Activated CD4-positive, alpha-beta T cell treated with anti-CD3 and anti-CD28 coated beads for 36 hours (primary cell): Measurements from ENCODE around the gene DPH7. TPM values are rescaled to one million over a fixed set of nuclear protein-coding genes. Genes with fewer than 3 reads are reported as not detected.
"Not testable (repeated sequence)": the region's sequence is repeated elsewhere in the genome, so short reads cannot be mapped to it uniquely, and the experiment has no call there.

Source experiments
- ATAC-seq: fragments of 200-7000 bp; cut with Tn5 transposase; one replicate; pipeline ENCODE4 v1.10.0; 2021; ENCODE audit warnings: mild to moderate bottlenecking, moderate library complexity
- CTCF ChIA-PET: fragments of 350-600 bp; sonication (Branson Sonifier 250); formaldehyde crosslinking; loops from one replicate; lab custom pipeline; 2021; ENCODE audit warnings: antibody characterized with exemption; lab: Charles Lee
- POLR2A ChIA-PET: fragments of 350-600 bp; sonication (Branson Sonifier 250); formaldehyde crosslinking; loops from one replicate; lab custom pipeline; 2021; ENCODE audit warnings: antibody characterized with exemption, inconsistent platforms; lab: Charles Lee
- DNase-seq: peaks from one replicate; pipeline ENCODE4 v3.0.0-alpha.2; 2020
- H3K27ac Mint-ChIP-seq: one replicate; pipeline ENCODE4 v1.8.0; 2021; ENCODE audit warnings: mixed read lengths
- H3K27me3 Mint-ChIP-seq: one replicate; pipeline ENCODE4 v1.8.0; 2021; ENCODE audit warnings: mixed read lengths
- H3K36me3 Mint-ChIP-seq: one replicate; pipeline ENCODE4 v1.8.0; 2021; ENCODE audit warnings: low read depth, mixed read lengths
- H3K4me1 Mint-ChIP-seq: one replicate; pipeline ENCODE4 v1.8.0; 2021; ENCODE audit warnings: mixed read lengths
- H3K4me3 Mint-ChIP-seq: one replicate; pipeline ENCODE4 v1.8.0; 2021; ENCODE audit warnings: mild to moderate bottlenecking, moderate library complexity, mixed read lengths
- H3K9me3 Mint-ChIP-seq: one replicate; pipeline ENCODE4 v1.8.0; 2021; ENCODE audit warnings: low read depth, mixed read lengths
- intact Hi-C, 2 experiments: fragments of 100-400 bp; cut with DNase I in 1 of 2; cut with micrococcal nuclease in 1 of 2; formaldehyde crosslinking; loops; one replicate each; pipeline versions ENCODE4 v1.14.2 to v1.15.1; 2022 to 2024; cut with DNase I, micrococcal nuclease
- total RNA-seq, 2 experiments: library from RNA; stranded (reverse); gene quantifications; one replicate each; pipeline ENCODE4 v1.2.3, GENCODE V29; 2021

Gene DPH7
- total RNA-seq, 2 experiments from 2014 or later: 23.5 to 29.1 TPM

- Mint-ChIP-seq H3K9me3 (no peaks in the 10 kb centered on the region), H3K4me3 (no peak overlapping the region), H3K36me3 (no peaks in the 10 kb centered on the region), H3K4me1 (no peaks in the 10 kb centered on the region), H3K27me3 (no peaks in the 10 kb centered on the region), H3K27ac (no peak overlapping the region)
- no peak for DNase-seq
- intact Hi-C loops: no loop called here
- ChIA-PET POLR2A (no interaction called here), CTCF (interaction anchor here (0.6 kb wide), 1 partner anchor 266 kb away, joined by 6 read pairs; the partner anchor contains the start of gene TOR4A)
- ATAC-seq: no peak
These were observed 35.3 kb downstream of the DPH7 start for GRCh38 chr9:137543237-137543963.

- no peak for ATAC-seq
- H3K4me1 Mint-ChIP-seq: peaks cover 1% of the 10 kb centered on the region
- H3K27me3 Mint-ChIP-seq: no peaks in the 10 kb centered on the region
- ChIA-PET CTCF (interaction anchor here (0.8 kb wide), 1 partner anchor 18 kb away, joined by 3 read pairs; no protein-coding TSS in a partner anchor), POLR2A (no interaction called here)
- DNase-seq: no peak
- H3K4me3 Mint-ChIP-seq: no peak overlapping the region
- H3K36me3 Mint-ChIP-seq: no peaks in the 10 kb centered on the region
- intact Hi-C loops: no loop called here
- H3K27ac Mint-ChIP-seq: no peak overlapping the region
- no peaks in the 10 kb centered on the region for H3K9me3 Mint-ChIP-seq
These were observed 36.2 kb downstream of the DPH7 start for GRCh38 chr9:137542486-137542885.

GRCh38 chr9:137540536-137540935 lies 38.2 kb downstream of the DPH7 start:
- no peak for ATAC-seq
- ChIA-PET POLR2A (no interaction called here), CTCF (interaction anchor here (0.6 kb wide), 1 partner anchor 158 kb away, joined by 4 read pairs; no protein-coding TSS in a partner anchor)
- H3K27me3 Mint-ChIP-seq: no peaks in the 10 kb centered on the region
- H3K36me3 Mint-ChIP-seq: peaks cover 11% of the 10 kb centered on the region
- H3K4me1 Mint-ChIP-seq: peaks cover 15% of the 10 kb centered on the region
- no peak overlapping the region for H3K4me3 Mint-ChIP-seq
- peaks cover 7% of the 10 kb centered on the region for H3K9me3 Mint-ChIP-seq
- no peak overlapping the region for H3K27ac Mint-ChIP-seq
- intact Hi-C loops: no loop called here
- no peak for DNase-seq

GRCh38 chr9:137538058-137538457 lies 40.7 kb downstream of the DPH7 start:
- H3K9me3 Mint-ChIP-seq: peaks cover 7% of the 10 kb centered on the region
- no peak overlapping the region for H3K27ac Mint-ChIP-seq
- H3K36me3 Mint-ChIP-seq: peaks cover 11% of the 10 kb centered on the region
- DNase-seq (no peak), ATAC-seq (no peak)
- intact Hi-C loops: no loop called here
- POLR2A ChIA-PET: no interaction called here
- H3K4me3 Mint-ChIP-seq: no peak overlapping the region
- H3K27me3 Mint-ChIP-seq: no peaks in the 10 kb centered on the region
- H3K4me1 Mint-ChIP-seq: peaks cover 24% of the 10 kb centered on the region
- CTCF ChIA-PET: interaction anchor here (1.1 to 1.7 kb wide), 2 partner anchors 10 to 14 kb away, joined by 3 to 5 read pairs; partner anchors contain the start of gene MRPL41

- CTCF ChIA-PET, H3K4me3 Mint-ChIP-seq, intact Hi-C loops, H3K27me3 Mint-ChIP-seq, ATAC-seq, POLR2A ChIA-PET, H3K9me3 Mint-ChIP-seq: not testable (repeated sequence)
- H3K4me1 Mint-ChIP-seq: peaks cover 24% of the 10 kb centered on the region
- peak overlapping the region; percentile 74 for H3K27ac Mint-ChIP-seq
- H3K36me3 Mint-ChIP-seq: peaks cover 11% of the 10 kb centered on the region
- peak; percentile 20 for DNase-seq
These were observed 42.1 kb downstream of the DPH7 start for GRCh38 chr9:137536594-137537131.

- POLR2A ChIA-PET: interaction anchor here (0.6 to 0.7 kb wide), 4 partner anchors 244 to 575 kb away, joined by 3 to 6 read pairs (median 4); no protein-coding TSS in a partner anchor
These were observed 43.7 kb downstream of the DPH7 start for GRCh38 chr9:137535120-137535428.

GRCh38 chr9:137534256-137535119 lies 44.2 kb downstream of the DPH7 start:
- no peak overlapping the region for H3K4me3 Mint-ChIP-seq
- intact Hi-C loops: loop anchor here in 1 of 2 experiments (2.0 kb wide), 2 partner anchors 16 to 44 kb away; partner anchors contain the start of genes DPH7, MRPL41 and PNPLA7
- peak overlapping the region; percentile 73 for H3K27ac Mint-ChIP-seq
- no peaks in the 10 kb centered on the region for H3K27me3 Mint-ChIP-seq
- H3K36me3 Mint-ChIP-seq: peaks cover 11% of the 10 kb centered on the region
- ChIA-PET POLR2A (interaction anchor here (0.6 to 0.7 kb wide), 4 partner anchors 245 to 574 kb away, joined by 3 to 6 read pairs (median 4); no protein-coding TSS in a partner anchor), CTCF (interaction anchor here (0.6 to 1.8 kb wide), 8 partner anchors 9 to 1073 kb away, joined by 3 to 6 read pairs (median 4); partner anchors contain the start of gene PNPLA7)
- ATAC-seq (peak; percentile 86), DNase-seq (peak; percentile 32)
- peaks cover 7% of the 10 kb centered on the region for H3K9me3 Mint-ChIP-seq
- peaks cover 27% of the 10 kb centered on the region for H3K4me1 Mint-ChIP-seq

More at GRCh38 chr9:137535120-137535428, 43.7 kb downstream of the DPH7 start:
- no peak for ATAC-seq
- peaks cover 26% of the 10 kb centered on the region for H3K4me1 Mint-ChIP-seq
- DNase-seq: no peak
- peaks cover 11% of the 10 kb centered on the region for H3K36me3 Mint-ChIP-seq
- peaks cover 7% of the 10 kb centered on the region for H3K9me3 Mint-ChIP-seq
- H3K27ac Mint-ChIP-seq: peak overlapping the region; percentile 73
- intact Hi-C loops: loop anchor here in 1 of 2 experiments (2.0 kb wide), 2 partner anchors 16 to 44 kb away; partner anchors contain the start of genes DPH7, MRPL41 and PNPLA7
- H3K4me3 Mint-ChIP-seq: no peak overlapping the region
- CTCF ChIA-PET: interaction anchor here (0.7 to 1.8 kb wide), 8 partner anchors 9 to 1073 kb away, joined by 3 to 6 read pairs (median 4); partner anchors contain the start of gene PNPLA7
- H3K27me3 Mint-ChIP-seq: no peaks in the 10 kb centered on the region

- not testable (repeated sequence) for H3K4me3 Mint-ChIP-seq
These were observed 45.7 kb downstream of the DPH7 start for GRCh38 chr9:137532891-137533468.

GRCh38 chr9:137531099-137531765 lies 47.5 kb downstream of the DPH7 start:
- no peak for ATAC-seq
- ChIA-PET CTCF (interaction anchor here (0.9 kb wide), 1 partner anchor 229 kb away, joined by 3 read pairs; the partner anchor contains the start of gene NRARP), POLR2A (no interaction called here)
- Mint-ChIP-seq H3K4me1 (peaks cover 18% of the 10 kb centered on the region), H3K9me3 (peaks cover 2% of the 10 kb centered on the region), H3K27me3 (no peaks in the 10 kb centered on the region), H3K36me3 (peaks cover 2% of the 10 kb centered on the region), H3K27ac (no peak overlapping the region), H3K4me3 (no peak overlapping the region)
- no peak for DNase-seq
- intact Hi-C loops: no loop called here

More at GRCh38 chr9:137532891-137533468, 45.7 kb downstream of the DPH7 start:
- CTCF ChIA-PET, intact Hi-C loops, H3K9me3 Mint-ChIP-seq, H3K27ac Mint-ChIP-seq, POLR2A ChIA-PET, DNase-seq, H3K27me3 Mint-ChIP-seq, ATAC-seq: not testable (repeated sequence)
- Mint-ChIP-seq H3K4me1 (peaks cover 30% of the 10 kb centered on the region), H3K36me3 (peaks cover 11% of the 10 kb centered on the region)

- Mint-ChIP-seq H3K4me3 (no peak overlapping the region), H3K4me1 (peaks cover 16% of the 10 kb centered on the region), H3K27me3 (no peaks in the 10 kb centered on the region), H3K36me3 (no peaks in the 10 kb centered on the region), H3K27ac (no peak overlapping the region), H3K9me3 (no peaks in the 10 kb centered on the region)
- intact Hi-C loops: no loop called here
- no peak for ATAC-seq
- ChIA-PET CTCF (interaction anchor here (0.7 kb wide), 1 partner anchor 803 kb away, joined by 3 read pairs; no protein-coding TSS in a partner anchor), POLR2A (no interaction called here)
- no peak for DNase-seq
These were observed 48.4 kb downstream of the DPH7 start for GRCh38 chr9:137530331-137530730.
